ENCODE results near the gene HEATR5B. TPM values are rescaled to one million over a fixed set of nuclear protein-coding genes. Genes with fewer than 3 reads are reported as not detected.

The HEATR5B gene
- total and polyA plus RNA-seq, 4 experiments from 2014 or later = 6.1 to 55.2 (median 36.6) TPM

Other genes with a start within 250 kb of the HEATR5B start
- gene STRN, start 117.8 kb downstream of the HEATR5B start, total RNA-seq = 10 to 100 TPM; 29.0 to 33.4 TPM
- 10 to 100 TPM in 1 of 2 donors, 1 to 10 TPM in 1; 6.7 to 10.2 TPM for gene STRN, start 117.8 kb downstream of the HEATR5B start, polyA plus RNA-seq
- gene GPATCH11, start 146 bp upstream of the HEATR5B start, total RNA-seq = 10 to 100 TPM; 17.3 to 18.9 TPM
- gene GPATCH11, start 146 bp upstream of the HEATR5B start, polyA plus RNA-seq = 1 to 10 TPM; 9.2 to 9.9 TPM
- gene EIF2AK2, start 72.6 kb upstream of the HEATR5B start, total RNA-seq = 10 to 100 TPM; 28.8 to 31.6 TPM
- 10 to 100 TPM; 14.6 to 44.1 TPM for gene EIF2AK2, start 72.6 kb upstream of the HEATR5B start, polyA plus RNA-seq
- gene SULT6B1, start 104.3 kb upstream of the HEATR5B start, total RNA-seq = not detected
- not detected for gene SULT6B1, start 104.3 kb upstream of the HEATR5B start, polyA plus RNA-seq
- gene CEBPZOS, start 112.1 kb upstream of the HEATR5B start, total RNA-seq = 10 to 100 TPM; 39.6 to 41.0 TPM
- gene CEBPZOS, start 112.1 kb upstream of the HEATR5B start, polyA plus RNA-seq = 10 to 100 TPM; 41.3 to 44.8 TPM
- 10 to 100 TPM; 68.5 to 70.9 TPM for gene CEBPZ, start 147.2 kb upstream of the HEATR5B start, total RNA-seq
- 10 to 100 TPM; 28.3 to 43.5 TPM for gene CEBPZ, start 147.2 kb upstream of the HEATR5B start, polyA plus RNA-seq
- gene NDUFAF7, start 147.3 kb upstream of the HEATR5B start, total RNA-seq = 10 to 100 TPM; 36.8 to 37.9 TPM
- 10 to 100 TPM in 1 of 2 donors, 1 to 10 TPM in 1; 7.4 to 10.1 TPM for gene NDUFAF7, start 147.3 kb upstream of the HEATR5B start, polyA plus RNA-seq
- gene PRKD3, start 240.5 kb upstream of the HEATR5B start, total RNA-seq = 10 to 100 TPM; 34.6 to 37.7 TPM
- 10 to 100 TPM; 20.4 to 22.5 TPM for gene PRKD3, start 240.5 kb upstream of the HEATR5B start, polyA plus RNA-seq

Measured in CD4-positive, alpha-beta memory T cell (primary cell).